Measurements from ENCODE around the gene FBLN2. TPM values are rescaled to one million over a fixed set of nuclear protein-coding genes. Genes with fewer than 3 reads are reported as not detected.

The FBLN2 gene
- total and polyA plus RNA-seq, 10 of the 15 experiments (the other 5 are each of a cell fraction or from before 2014, with no cell fraction given): 0.03 to 0.41 (median 0.12) TPM; not detected in 2

- Histone ChIP-seq H3K79me2 (ENCODE audit: control insufficient read depth, insufficient read depth, low read length) (no peaks in the 10 kb centered on the region), H3K9ac (ENCODE audit: control insufficient read depth, insufficient read depth, low read length) (no peak overlapping the region), H2AFZ (ENCODE audit: control insufficient read depth, low read depth, low read length) (no peak overlapping the region), H3K4me1 (ENCODE audit: control insufficient read depth, insufficient read depth, low read length) (no peaks in the 10 kb centered on the region), H3K9me3 (replicated peaks; ENCODE audit: control insufficient read depth, insufficient read depth, low read length) (no peaks in the 10 kb centered on the region), H3K4me3 (no peak overlapping the region), H3K36me3 (ENCODE audit: control insufficient read depth in 2 of 2, insufficient read depth in 2 of 2, low read length in 1 of 2) (no peaks in the 10 kb centered on the region), H3K27me3 (replicated peaks in 1 of 2; ENCODE audit: control insufficient read depth in 2 of 2, insufficient read depth in 2 of 2, low read length in 1 of 2) (0 out of 4 replicates have a peak, but pooled peaks cover 0 to 2% of the 10 kb centered on the region in 2 experiments), H4K20me1 (ENCODE audit: control insufficient read depth, insufficient read depth) (no peaks in the 10 kb centered on the region), H3K4me2 (ENCODE audit: control insufficient read depth, insufficient read depth) (no peak overlapping the region), H3K27ac (ENCODE audit: control insufficient read depth, insufficient read depth) (no peak overlapping the region)
- BruUV-seq (replicated peaks): no TSS peak
- DNase-seq (ENCODE audit: low read depth, low spot score) (no peak), FAIRE-seq (no peak), ATAC-seq (no peak)
- in situ Hi-C loops (cut with MboI) (no loop called here), intact Hi-C loops (cut with micrococcal nuclease; ENCODE audit: unreplicated experiment) (no loop called here)
- ChIA-PET CTCF (no interaction called here), POLR2A (no interaction called here), RAD21 (ENCODE audit: unreplicated experiment) (no interaction called here), SMC1A (ENCODE audit: uncharacterized antibody, unreplicated experiment) (no interaction called here)
- WGBS (ENCODE audit: insufficient coverage, insufficient replicate concordance, low lambda C conversion rate, missing lambda C conversion rate): 14% methylated on average over 10 of the region's 10 CpGs
- no peak for TF ChIP-seq SP1 (IDR thresholded peaks at IDR 0.05; ENCODE audit: low read depth, low read length)
- TF ChIP-seq TCF12 (IDR thresholded peaks at IDR 0.05; ENCODE audit: low read depth, low read length): no peak
- TF ChIP-seq WRNIP1 (IDR thresholded peaks at IDR 0.05; ENCODE audit: borderline replicate concordance, low read depth, low read length): no peak
- no peak for TF ChIP-seq LARP7 (IDR thresholded peaks at IDR 0.05)
- TF ChIP-seq IKZF1 (conservative IDR thresholded peaks at IDR 0.05): no peak
- no peak for TF ChIP-seq SIX5 (IDR thresholded peaks at IDR 0.05; ENCODE audit: low read depth, low read length, severe bottlenecking)
- TF ChIP-seq SUZ12 (IDR thresholded peaks at IDR 0.05; ENCODE audit: unreplicated experiment): no peak
- TF ChIP-seq SIN3A (IDR thresholded peaks at IDR 0.05; ENCODE audit: low read depth, low read length): no peak
- TF ChIP-seq, protein P1, sequence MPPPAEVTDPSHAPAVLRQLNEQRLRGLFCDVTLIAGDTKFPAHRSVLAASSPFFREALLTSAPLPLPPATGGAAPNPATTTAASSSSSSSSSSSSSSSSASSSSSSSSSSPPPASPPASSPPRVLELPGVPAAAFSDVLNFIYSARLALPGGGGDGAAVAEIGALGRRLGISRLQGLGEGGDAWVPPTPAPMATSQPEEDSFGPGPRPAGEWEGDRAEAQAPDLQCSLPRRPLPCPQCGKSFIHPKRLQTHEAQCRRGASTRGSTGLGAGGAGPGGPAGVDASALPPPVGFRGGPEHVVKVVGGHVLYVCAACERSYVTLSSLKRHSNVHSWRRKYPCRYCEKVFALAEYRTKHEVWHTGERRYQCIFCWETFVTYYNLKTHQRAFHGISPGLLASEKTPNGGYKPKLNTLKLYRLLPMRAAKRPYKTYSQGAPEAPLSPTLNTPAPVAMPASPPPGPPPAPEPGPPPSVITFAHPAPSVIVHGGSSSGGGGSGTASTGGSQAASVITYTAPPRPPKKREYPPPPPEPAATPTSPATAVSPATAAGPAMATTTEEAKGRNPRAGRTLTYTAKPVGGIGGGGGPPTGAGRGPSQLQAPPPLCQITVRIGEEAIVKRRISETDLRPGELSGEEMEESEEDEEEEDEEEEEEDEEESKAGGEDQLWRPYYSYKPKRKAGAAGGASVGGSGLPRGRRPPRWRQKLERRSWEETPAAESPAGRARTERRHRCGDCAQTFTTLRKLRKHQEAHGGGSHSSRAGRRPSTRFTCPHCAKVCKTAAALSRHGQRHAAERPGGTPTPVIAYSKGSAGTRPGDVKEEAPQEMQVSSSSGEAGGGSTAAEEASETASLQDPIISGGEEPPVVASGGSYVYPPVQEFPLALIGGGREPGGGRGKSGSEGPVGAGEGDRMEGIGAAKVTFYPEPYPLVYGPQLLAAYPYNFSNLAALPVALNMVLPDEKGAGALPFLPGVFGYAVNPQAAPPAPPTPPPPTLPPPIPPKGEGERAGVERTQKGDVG (CRISPR knock-in tag; IDR thresholded peaks at IDR 0.05): no peak
- no peak for TF ChIP-seq NKRF (conservative IDR thresholded peaks at IDR 0.05)
- TF ChIP-seq, protein P2, sequence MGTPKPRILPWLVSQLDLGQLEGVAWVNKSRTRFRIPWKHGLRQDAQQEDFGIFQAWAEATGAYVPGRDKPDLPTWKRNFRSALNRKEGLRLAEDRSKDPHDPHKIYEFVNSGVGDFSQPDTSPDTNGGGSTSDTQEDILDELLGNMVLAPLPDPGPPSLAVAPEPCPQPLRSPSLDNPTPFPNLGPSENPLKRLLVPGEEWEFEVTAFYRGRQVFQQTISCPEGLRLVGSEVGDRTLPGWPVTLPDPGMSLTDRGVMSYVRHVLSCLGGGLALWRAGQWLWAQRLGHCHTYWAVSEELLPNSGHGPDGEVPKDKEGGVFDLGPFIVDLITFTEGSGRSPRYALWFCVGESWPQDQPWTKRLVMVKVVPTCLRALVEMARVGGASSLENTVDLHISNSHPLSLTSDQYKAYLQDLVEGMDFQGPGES (IDR thresholded peaks at IDR 0.05): no peak
- no peak for TF ChIP-seq IRF4 (IDR thresholded peaks at IDR 0.05; ENCODE audit: low read depth, low read length)
- TF ChIP-seq JUND (IDR thresholded peaks at IDR 0.05; ENCODE audit: low read depth, low read length): no peak
- TF ChIP-seq STAT1 (conservative IDR thresholded peaks at IDR 0.05): no peak
- no peak for TF ChIP-seq BMI1 (IDR thresholded peaks at IDR 0.05; ENCODE audit: borderline replicate concordance)
- no peak for TF ChIP-seq E4F1 (IDR thresholded peaks at IDR 0.05; ENCODE audit: borderline replicate concordance, partially characterized antibody)
- no peak for TF ChIP-seq RFX5 (IDR thresholded peaks at IDR 0.05; ENCODE audit: low read depth, low read length)
These were observed 125.7 kb downstream of the FBLN2 start for GRCh38 chr3:13674538-13675185.

All from GM12878 (cell line).